KMS-11 (cell line): Measurements from ENCODE around the gene QPRT.
"Not testable (repeated sequence)": the region's sequence is repeated elsewhere in the genome, so short reads cannot be mapped to it uniquely, and the experiment has no call there.

Experiments used
- H2AFZ ChIP-seq: fragments of 200-600 bp; sonication (generic); 2 replicates; pipeline ENCODE4 v1.6.1; 2016; ENCODE audit warnings: antibody characterized with exemption, mixed run types, low read depth
- H3K27ac ChIP-seq: fragments of 200-600 bp; sonication (generic); 2 replicates; pipeline ENCODE4 v1.6.1; 2016; ENCODE audit warnings: mild to moderate bottlenecking, mixed run types
- H3K27me3 ChIP-seq: fragments of 200-600 bp; sonication (generic); 2 replicates; pipeline ENCODE4 v1.6.1; 2017; ENCODE audit warnings: mild to moderate bottlenecking, low read depth, mixed run types, moderate library complexity; ENCODE audit not compliant: insufficient read depth
- H3K36me3 ChIP-seq: fragments of 200-600 bp; sonication (generic); 2 replicates; pipeline ENCODE4 v1.6.1; 2017; ENCODE audit warnings: mild to moderate bottlenecking, mixed run types; ENCODE audit not compliant: insufficient read depth
- H3K4me1 ChIP-seq: fragments of 200-600 bp; sonication (generic); 2 replicates; pipeline ENCODE4 v1.6.1; 2016; ENCODE audit warnings: mild to moderate bottlenecking, low read depth, mixed run types; ENCODE audit not compliant: poor library complexity, severe bottlenecking
- H3K4me2 ChIP-seq: fragments of 200-600 bp; sonication (generic); 2 replicates; pipeline ENCODE4 v1.7.0; 2016; ENCODE audit warnings: mild to moderate bottlenecking, mixed run types
- H3K4me3 ChIP-seq: fragments of 200-600 bp; sonication (generic); IDR thresholded peaks from 2 replicates; pipeline ENCODE4 v1.6.1; 2017; ENCODE audit warnings: low read depth, low read length, mixed read lengths; ENCODE audit not compliant: insufficient read depth
- H3K79me2 ChIP-seq: fragments of 200-600 bp; sonication (generic); 2 replicates; pipeline ENCODE4 v1.6.1; 2016; ENCODE audit warnings: low read depth, mixed run types; ENCODE audit not compliant: insufficient read depth
- H3K9ac ChIP-seq: fragments of 200-600 bp; sonication (generic); 2 replicates; pipeline ENCODE4 v1.6.1; 2016; ENCODE audit warnings: mild to moderate bottlenecking, mixed run types
- H4K20me1 ChIP-seq: fragments of 200-600 bp; sonication (generic); 2 replicates; pipeline ENCODE4 v1.6.1; 2016; ENCODE audit warnings: mild to moderate bottlenecking, mixed run types; ENCODE audit not compliant: insufficient read depth
- TF ChIP-seq, protein P1 (sequence below): fragments of 200-600 bp; sonication (generic); conservative IDR thresholded peaks from 2 replicates; pipeline ENCODE4 v1.6.1; 2017; ENCODE audit warnings: low read depth, mild to moderate bottlenecking, antibody characterized with exemption, low read length, moderate library complexity, mixed read lengths

QPRT gene

GRCh38 chr16:29745121-29745852, 66.3 kb downstream of the QPRT start:
- Histone ChIP-seq H2AFZ (no peak overlapping the region), H3K4me1 (no peaks in the 10 kb centered on the region), H3K4me3 (no peak overlapping the region), H3K79me2 (no peaks in the 10 kb centered on the region), H4K20me1 (no peaks in the 10 kb centered on the region), H3K9ac (no peak overlapping the region), H3K27me3 (no peaks in the 10 kb centered on the region), H3K36me3 (no peaks in the 10 kb centered on the region), H3K4me2 (no peak overlapping the region), H3K27ac (no peak overlapping the region)
- TF ChIP-seq, protein P1, sequence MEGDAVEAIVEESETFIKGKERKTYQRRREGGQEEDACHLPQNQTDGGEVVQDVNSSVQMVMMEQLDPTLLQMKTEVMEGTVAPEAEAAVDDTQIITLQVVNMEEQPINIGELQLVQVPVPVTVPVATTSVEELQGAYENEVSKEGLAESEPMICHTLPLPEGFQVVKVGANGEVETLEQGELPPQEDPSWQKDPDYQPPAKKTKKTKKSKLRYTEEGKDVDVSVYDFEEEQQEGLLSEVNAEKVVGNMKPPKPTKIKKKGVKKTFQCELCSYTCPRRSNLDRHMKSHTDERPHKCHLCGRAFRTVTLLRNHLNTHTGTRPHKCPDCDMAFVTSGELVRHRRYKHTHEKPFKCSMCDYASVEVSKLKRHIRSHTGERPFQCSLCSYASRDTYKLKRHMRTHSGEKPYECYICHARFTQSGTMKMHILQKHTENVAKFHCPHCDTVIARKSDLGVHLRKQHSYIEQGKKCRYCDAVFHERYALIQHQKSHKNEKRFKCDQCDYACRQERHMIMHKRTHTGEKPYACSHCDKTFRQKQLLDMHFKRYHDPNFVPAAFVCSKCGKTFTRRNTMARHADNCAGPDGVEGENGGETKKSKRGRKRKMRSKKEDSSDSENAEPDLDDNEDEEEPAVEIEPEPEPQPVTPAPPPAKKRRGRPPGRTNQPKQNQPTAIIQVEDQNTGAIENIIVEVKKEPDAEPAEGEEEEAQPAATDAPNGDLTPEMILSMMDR = no peak

- H3K27ac ChIP-seq = no peak within 1 kb of the TSS
- H3K27me3 ChIP-seq = no peaks in the 10 kb centered on the region
- no peak within 1 kb of the TSS for H3K4me2 ChIP-seq
- H4K20me1 ChIP-seq = no peaks in the 10 kb centered on the region
- TF ChIP-seq, protein P1 = no peak
- no peaks in the 10 kb centered on the region for H3K36me3 ChIP-seq
- no peak within 1 kb of the TSS for H2AFZ ChIP-seq
- H3K4me3 ChIP-seq = no peak within 1 kb of the TSS
- H3K79me2 ChIP-seq = no peaks in the 10 kb centered on the region
- no peak within 1 kb of the TSS for H3K9ac ChIP-seq
- H3K4me1 ChIP-seq = no peaks in the 10 kb centered on the region
Measured at GRCh38 chr16:29745853-29746345, 66.9 kb downstream of the QPRT start, which contains the start of gene C16orf54. C16orf54 (minus strand) TSS chr16:29745990; CDS start chr16:29744951, 1,039 bp downstream.

- not testable (repeated sequence) for H3K79me2 ChIP-seq, H3K27ac ChIP-seq, H3K4me2 ChIP-seq, H4K20me1 ChIP-seq, H2AFZ ChIP-seq, H3K36me3 ChIP-seq, H3K4me1 ChIP-seq, H3K9ac ChIP-seq, H3K27me3 ChIP-seq, H3K4me3 ChIP-seq
Measured at GRCh38 chr16:29746518-29746917, 67.5 kb downstream of the QPRT start.
